Ureter (tissue), 1 donor: ENCODE measurements around the gene HDDC3. TPM values are rescaled to one million over a fixed set of nuclear protein-coding genes. Genes with fewer than 3 reads are reported as not detected.

Source experiments
- DNase-seq: peaks from one replicate; pipeline ENCODE4 v3.0.0-alpha.2; 2020; ENCODE audit warnings: low spot score
- total RNA-seq: library from RNA; stranded (reverse); gene quantifications from one replicate; pipeline ENCODE4 v1.2.4, GENCODE V29; 2023
- donor health status: DM: yes; HTN: yes; CAD: no.

Gene HDDC3
- total RNA-seq, 1 donor from 2014 or later, result 19.5 TPM

DNA sequence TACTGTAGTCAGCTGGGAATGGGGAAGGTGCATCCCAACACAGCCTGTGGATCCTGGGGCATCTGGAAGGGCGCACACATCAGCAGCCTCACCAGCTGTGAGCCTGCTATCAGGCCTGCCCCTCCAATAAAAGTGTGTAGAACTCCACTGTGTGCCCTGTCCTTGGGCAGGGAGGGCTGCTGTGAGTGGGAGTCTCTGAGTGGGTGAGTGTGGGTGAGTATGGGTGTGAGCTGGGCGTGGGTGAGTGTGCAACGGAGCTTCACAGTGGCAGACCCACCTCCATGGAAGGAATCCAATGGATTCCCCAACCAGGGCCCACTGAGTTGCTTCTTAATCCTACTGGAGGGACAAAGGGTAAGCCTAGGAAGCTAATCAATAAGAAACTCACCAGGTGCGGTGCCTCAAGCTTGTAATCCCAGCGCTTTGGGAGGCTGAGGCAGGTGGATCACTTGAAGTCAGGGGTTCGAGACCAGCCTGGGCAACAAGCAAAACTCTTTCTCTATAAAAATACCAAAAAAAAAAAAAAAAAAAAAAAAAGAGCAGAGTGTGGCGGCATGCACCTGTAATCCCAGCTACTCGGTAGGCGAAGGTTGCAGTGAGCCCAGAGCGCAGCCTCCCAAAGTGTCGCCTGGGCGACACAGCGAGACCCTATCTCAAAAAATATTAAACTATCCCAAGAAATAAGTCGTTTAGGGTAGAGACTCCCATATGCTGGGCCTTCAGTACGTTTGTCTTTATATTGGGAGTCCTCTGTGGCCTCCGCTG is 21.8 kb upstream of the HDDC3 start:
- no peak for DNase-seq

DNA sequence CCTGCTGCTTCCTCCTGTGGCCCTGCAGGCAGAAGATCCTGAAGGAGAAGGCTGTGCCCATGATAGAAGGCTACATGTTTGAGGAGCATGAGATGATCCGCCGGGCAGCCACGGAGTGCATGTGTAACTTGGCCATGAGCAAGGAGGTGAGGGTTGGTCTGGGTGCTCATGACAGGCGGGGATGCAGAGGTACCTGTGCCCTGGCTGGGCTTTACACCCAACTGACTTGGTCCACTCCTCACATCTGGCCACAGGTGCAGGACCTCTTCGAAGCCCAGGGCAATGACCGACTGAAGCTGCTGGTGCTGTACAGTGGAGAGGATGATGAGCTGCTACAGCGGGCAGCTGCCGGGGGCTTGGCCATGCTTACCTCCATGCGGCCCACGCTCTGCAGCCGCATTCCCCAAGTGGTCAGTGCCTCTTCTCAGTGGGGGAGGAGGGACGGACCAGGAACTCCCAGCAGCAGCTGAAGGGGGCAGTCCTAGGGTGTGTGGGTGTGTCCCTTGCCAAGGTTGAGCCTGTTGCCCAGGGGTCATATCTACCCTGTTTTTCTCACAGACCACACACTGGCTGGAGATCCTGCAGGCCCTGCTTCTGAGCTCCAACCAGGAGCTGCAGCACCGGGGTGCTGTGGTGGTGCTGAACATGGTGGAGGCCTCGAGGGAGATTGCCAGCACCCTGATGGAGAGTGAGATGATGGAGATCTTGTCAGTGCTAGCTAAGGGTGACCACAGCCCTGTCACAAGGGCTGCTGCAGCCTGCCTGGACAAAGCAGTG is 20.7 kb upstream of the HDDC3 start:
- DNase-seq, result no peak

- no peak for DNase-seq
Measured at GRCh38 chr15:90950676-90951075, 18.3 kb upstream of the HDDC3 start.

DNA sequence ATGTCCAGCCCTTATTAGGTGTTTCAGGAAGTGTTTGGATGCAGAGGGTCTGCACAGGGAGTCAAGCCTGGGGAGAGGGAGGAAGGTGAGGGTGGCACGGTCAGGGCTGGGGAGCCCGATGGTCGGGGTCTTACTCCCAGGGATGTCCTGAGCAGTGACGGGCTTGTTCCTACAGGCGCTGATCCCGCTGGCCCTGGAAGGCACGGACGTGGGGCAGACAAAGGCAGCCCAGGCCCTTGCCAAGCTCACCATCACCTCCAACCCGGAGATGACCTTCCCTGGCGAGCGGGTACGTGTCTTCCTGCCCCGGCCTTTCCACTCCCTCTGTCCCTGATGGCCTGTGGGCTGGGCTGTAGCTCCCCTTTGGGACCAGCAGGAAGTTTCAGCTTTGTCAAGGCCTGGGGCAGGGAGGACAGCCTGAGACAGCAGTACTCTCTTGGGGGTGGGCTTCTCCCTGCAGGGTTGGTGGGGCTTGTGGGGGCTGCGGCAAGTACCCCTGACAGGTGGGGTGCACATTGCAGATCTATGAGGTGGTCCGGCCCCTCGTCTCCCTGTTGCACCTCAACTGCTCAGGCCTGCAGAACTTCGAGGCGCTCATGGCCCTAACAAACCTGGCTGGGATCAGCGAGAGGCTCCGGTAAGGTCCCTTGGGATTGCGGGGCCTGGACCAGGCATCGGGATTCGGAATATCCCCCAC is 17.8 kb upstream of the HDDC3 start:
- DNase-seq, result no peak

GRCh38 chr15:90948506-90948905 is 16.2 kb upstream of the HDDC3 start:
- no peak for DNase-seq

DNA sequence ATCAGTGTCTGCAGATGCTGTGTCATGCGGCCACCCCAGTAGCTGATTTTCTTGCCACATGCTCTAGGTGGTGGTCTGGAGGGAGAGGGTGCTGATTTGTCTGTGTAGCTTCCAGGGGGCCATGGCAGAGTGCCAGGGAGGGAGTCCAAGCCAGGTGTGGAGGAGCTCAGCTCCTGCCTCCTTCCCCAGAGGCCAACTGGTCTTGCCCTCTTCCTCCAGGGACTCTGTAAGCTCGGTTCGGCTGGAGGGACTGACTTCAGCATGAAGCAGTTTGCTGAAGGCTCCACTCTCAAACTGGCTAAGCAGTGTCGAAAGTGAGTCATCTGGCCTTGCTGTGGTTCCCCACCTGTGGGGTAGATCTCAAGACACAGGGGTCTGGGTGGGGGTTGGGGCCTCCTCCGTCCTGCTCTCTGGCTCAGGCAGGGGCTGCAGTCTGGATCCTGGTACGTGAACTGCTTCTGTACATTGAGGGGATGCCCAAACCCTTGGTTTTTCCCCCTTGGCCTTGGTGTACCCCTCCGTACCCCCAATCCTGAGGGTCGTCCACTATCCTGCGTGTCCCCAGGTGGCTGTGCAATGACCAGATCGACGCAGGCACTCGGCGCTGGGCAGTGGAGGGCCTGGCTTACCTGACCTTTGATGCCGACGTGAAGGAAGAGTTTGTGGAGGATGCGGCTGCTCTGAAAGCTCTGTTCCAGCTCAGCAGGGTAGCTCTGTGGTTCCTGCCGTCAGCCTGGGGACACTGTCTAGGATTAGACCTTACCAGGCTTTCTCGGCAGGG is 15.4 kb upstream of the HDDC3 start:
- no peak for DNase-seq

- DNase-seq, result no peak
Measured at GRCh38 chr15:90946941-90947576, 14.7 kb upstream of the HDDC3 start.

- no peak for DNase-seq
Measured at GRCh38 chr15:90946538-90946937, 14.2 kb upstream of the HDDC3 start.

DNA sequence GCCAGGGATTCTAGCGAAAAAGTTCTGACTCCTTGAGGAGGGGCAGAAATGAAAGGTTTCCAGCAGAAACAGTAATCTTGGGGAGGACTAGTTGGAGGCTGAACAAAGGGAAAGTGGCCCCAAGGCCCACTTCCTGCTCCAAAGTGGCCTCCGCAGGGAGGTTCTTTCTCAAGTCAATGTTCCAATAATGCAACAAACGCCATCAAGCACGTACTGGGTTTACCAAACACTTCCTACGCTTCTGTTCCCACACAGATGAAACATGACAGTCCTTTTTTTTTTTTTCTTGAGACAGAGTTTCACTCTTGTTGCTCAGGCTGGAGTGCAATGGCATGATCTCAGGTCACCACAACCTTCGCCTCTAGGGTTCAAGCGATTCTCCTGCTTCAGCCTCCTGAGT is 12.7 kb upstream of the HDDC3 start:
- no peak for DNase-seq

DNA sequence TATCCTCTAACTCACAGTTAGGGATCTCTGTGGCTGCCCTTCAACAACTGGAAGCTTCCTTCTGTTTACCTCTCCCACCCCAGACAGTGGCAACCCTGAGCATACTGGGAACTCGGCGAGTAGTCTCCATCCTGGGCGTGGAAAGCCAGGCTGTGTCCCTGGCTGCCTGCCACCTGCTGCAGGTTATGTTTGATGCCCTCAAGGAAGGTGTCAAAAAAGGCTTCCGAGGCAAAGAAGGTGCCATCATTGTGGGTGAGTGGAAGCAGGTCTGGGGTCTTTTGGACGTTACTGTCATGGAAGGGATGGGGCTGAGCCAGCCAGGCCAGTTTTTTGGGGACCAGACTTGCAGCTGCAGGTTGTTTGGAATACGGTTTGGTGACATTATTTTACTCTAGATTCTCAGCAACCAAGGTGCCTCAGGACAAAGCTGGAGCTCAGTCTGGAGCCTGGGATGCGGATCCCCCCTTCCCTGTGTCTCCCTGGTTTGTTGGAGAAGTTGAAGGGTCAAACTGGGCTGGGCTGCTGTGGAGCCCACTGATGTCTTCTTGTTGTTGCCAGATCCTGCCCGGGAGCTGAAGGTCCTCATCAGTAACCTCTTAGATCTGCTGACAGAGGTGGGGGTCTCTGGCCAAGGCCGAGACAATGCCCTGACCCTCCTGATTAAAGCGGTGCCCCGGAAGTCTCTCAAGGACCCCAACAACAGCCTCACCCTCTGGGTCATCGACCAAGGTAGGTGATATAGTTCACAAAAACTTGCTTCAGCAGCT is 10.2 kb upstream of the HDDC3 start:
- no peak for DNase-seq

GRCh38 chr15:90941038-90941437 is 8.7 kb upstream of the HDDC3 start:
- no peak for DNase-seq

DNA sequence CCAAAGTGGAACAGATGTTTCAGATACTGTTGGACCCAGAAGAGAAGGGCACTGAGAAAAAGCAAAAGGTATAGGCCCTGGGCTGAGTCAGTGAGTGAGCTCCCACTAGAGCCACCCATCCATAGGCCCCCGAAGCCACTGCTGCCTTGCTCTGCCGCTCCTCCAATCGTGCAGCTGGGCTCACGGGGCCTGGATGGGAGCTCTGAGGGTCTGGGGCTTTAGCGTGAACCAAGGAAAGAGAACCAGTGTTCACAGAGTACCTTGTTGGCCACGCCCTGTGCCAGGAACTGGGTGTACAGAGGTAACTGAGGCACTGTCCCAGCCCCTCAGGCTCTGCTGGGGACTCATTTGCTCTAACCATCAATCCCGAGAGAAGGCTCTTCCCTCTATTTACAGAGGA is 7.4 kb upstream of the HDDC3 start:
- DNase-seq, result no peak

DNA sequence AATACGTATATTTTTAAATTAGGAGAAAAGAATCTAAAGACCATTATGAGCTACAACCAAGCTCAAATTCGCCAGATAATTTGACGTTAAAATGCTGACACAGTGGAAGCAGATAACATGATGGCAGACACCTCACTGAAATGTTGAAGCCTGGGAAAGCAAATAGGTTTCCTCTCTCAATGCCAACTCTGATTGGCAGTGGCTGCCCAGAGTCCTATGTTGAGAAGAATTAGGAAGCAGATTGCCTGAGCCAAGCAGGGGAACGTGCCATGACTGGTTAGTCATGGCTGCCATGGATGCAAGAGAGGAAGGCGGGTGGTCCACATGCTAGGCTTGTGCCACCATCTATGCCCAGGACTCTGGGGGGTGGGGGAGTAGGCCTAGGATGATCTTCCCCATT is 5.9 kb upstream of the HDDC3 start:
- no peak for DNase-seq

- no peak for DNase-seq
Measured at GRCh38 chr15:90936823-90937222, 4.5 kb upstream of the HDDC3 start.

DNA sequence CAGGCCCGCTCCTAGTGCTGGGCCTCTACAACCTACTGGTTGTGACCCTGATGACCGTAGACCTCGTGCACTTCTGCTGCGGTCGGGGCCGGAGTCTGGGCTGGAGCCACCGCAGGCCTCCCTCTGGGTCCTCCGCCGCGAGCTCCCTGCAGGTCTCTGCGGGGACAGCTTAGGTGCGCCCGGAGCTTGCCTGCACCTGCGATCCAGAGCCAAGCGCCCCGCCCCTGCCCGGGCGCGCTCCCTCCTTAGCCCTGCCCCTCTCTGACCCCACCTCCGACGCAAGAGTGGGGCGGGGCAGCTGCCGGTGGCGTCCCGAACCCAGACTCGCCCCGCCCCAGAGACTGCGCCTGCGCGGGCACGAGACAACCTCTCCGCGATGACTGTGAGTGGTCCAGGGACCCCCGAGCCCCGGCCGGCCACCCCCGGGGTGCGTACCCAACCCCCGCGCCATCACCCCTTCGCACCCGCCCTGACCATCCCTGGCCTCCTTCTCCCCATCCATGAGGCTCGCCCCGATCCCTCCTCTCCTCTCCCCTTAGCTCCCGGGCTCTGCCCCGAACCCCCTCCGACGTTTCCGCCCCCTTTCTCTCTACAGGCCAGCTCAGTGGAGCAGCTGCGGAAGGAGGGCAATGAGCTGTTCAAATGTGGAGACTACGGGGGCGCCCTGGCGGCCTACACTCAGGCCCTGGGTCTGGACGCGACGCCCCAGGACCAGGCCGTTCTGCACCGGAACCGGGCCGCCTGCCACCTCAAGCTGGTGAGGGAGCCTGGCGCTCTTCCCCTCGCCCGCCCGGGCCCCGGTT is 2.8 kb upstream of the HDDC3 start, which contains the start of gene UNC45A:
Gene UNC45A, plus strand, starts transcription at position 337 of the 803 bp plus-strand sequence. Its CDS starts 40 bp downstream, at position 377.
- peak; percentile 94 for DNase-seq

DNA sequence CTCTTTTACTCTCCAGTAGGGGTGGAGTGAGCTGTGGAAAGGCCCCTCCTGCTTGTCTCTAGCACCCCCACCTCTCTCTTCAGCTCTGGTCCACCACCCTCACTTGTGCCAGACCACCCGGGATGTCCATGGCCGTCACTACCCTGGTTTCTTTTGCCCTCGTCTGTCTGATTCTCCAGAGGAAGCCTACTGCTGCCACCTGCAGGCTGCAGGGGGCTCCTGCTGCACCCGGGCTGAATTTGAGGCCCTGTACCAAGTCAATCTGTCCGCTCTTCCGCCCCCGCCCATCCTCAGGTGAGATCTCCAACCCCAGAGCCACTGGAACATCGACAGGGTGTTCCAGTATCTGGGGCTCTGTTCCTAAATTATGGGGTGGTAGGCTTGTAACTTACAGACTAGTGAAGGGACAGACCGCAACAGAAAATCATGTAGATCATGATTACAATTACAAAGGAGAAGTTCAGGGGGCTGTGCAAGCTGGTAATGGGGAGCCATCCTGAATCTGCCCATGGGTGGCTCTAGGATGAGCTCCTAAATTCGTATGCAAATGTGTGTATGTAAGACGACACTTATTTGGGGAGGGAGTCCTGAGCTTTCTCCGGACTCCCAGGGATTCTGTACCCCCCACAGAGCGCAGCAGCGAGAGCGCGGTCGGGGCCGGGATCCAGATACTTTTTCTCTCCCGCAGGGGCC is 2.1 kb upstream of the HDDC3 start:
- DNase-seq, result peak; percentile 88

- DNase-seq, result no peak
Measured at GRCh38 chr15:90933301-90933700, 952 bp upstream of the HDDC3 start.

DNA sequence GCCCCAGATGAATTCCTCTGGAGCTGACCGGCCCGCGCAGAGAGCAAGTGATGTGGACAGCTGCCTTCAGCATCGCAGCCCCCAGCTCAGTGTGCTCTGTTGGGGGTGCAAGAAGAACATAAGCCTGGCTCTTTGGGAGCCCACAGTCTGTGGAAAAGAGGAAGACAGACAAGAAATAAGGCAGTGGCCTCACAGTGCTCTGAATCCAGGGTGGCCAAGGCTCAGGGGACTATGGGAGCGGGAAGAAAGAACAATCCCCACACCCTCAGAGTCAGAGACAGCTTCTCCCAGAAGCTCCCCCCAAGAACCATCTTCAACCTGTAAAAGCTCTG is 277 bp upstream of the HDDC3 start:
- no peak for DNase-seq

- DNase-seq, result no peak
Measured at GRCh38 chr15:90931575-90931827, 848 bp downstream of the HDDC3 start.
